Omental fat pad (tissue), 4 donors: ENCODE results near the gene DHRS7. TPM values are rescaled to one million over a fixed set of nuclear protein-coding genes. Genes with fewer than 3 reads are reported as not detected.

ENCODE experiments used
- ATAC-seq: fragments of 150-250 bp; one replicate; pipeline ENCODE4 v1.9.1; 2016; ENCODE audit warnings: mild to moderate bottlenecking, moderate library complexity; ENCODE audit not compliant: low FRiP score
- DNase-seq: peaks from one replicate; pipeline ENCODE4 v3.0.0-alpha.2; 2019; ENCODE audit warnings: low spot score
- total RNA-seq, 4 donors: library from RNA; depleted of rRNA; stranded (reverse); fragments of >200 nt; gene quantifications; one replicate each; pipeline ENCODE4 v1.1.0, GENCODE V29; 2016
- TF ChIP-seq, protein P1 (sequence below), 3 donors: fragments of 450-650 bp; IDR thresholded peaks; one replicate each; pipeline ENCODE4 v1.5.1; 2016 to 2017; ENCODE audit warnings: antibody characterized with exemption in 3 of 3, mild to moderate bottlenecking in 3 of 3, moderate library complexity in 2 of 3

DHRS7 gene
- total RNA-seq, 4 donors from 2014 or later: 56.0 to 82.9 (median 68.4) TPM

DNA sequence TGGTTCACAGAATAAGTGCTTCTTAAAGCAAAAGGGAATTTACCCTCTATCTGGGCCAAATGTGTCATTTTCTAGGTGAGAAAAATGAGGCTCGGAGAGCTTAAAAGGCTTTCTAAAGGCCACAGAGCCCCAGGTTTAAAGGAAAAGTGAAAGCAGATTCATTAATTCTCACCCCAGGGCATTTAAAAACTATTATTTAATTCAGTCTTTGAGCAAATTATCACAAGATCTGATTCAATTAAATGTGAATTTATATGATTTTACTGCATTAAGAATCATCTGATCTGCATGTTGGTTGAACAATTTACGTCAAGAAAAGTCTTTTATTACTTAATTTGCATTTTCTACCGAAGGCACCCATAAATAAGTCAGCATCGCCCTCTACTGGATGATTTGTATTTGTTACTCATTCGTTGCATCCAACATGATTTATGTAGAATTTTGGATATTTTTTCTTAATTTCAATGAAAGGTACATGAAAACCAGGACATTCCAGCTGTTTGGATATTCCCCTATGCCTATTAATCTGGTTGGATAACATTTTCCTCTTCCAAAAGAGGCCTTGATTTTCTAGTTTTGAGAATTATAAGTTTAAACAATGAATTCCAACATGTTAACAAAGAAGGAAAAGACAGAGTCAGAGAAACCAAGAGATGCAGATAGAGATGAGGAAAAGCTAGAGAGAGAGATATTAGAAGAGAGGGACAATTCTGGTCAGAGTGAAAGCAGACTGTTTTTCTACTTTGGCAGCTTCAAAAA, 19.1 kb upstream of the DHRS7 start:
- TF ChIP-seq, protein P1, sequence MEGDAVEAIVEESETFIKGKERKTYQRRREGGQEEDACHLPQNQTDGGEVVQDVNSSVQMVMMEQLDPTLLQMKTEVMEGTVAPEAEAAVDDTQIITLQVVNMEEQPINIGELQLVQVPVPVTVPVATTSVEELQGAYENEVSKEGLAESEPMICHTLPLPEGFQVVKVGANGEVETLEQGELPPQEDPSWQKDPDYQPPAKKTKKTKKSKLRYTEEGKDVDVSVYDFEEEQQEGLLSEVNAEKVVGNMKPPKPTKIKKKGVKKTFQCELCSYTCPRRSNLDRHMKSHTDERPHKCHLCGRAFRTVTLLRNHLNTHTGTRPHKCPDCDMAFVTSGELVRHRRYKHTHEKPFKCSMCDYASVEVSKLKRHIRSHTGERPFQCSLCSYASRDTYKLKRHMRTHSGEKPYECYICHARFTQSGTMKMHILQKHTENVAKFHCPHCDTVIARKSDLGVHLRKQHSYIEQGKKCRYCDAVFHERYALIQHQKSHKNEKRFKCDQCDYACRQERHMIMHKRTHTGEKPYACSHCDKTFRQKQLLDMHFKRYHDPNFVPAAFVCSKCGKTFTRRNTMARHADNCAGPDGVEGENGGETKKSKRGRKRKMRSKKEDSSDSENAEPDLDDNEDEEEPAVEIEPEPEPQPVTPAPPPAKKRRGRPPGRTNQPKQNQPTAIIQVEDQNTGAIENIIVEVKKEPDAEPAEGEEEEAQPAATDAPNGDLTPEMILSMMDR (IDR thresholded peaks at IDR 0.05): peak in 1 of 3 donors; percentile 16
- DNase-seq: no peak
- ATAC-seq: peak; percentile 38

DNA sequence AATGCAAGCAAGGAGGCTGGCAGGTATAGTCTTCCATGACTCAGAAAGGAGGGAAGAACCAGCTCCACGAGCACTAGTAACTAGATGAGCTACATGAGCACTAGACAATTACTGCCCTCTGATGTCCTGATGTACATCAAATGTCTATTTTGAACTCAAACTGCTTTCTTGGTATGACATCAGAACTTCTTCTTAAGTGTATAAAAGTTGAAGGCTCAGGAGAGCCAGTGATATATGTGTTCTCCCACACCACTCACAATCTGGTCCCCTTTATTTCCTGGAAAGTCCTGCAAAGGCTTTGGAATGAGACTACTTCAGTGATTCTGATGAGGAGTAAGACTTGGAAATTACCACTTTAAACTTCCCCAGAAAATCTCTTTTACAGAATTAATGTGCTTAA, 18.5 kb upstream of the DHRS7 start:
- TF ChIP-seq, protein P1 (IDR thresholded peaks at IDR 0.05): no peak
- no peak for ATAC-seq

DNA sequence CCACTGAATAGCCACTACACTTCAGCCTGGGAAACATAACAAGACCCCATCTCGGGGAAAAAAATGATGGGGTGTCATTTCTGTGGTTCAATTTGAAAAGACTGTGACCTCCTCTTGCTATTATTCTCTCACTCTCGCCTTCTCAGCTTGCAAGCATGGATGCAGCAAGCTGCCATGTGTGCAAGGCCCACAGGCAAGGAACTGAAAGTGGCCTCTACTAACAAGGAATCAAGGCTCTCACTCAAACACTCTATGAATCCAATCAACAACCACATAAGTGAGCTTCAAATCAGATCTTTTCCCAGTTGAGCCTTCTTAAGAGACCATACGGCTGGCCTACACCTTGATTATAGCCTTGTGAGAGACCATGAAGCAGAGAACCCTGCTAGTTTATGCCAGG, 17.9 kb upstream of the DHRS7 start:
- ATAC-seq (no peak), DNase-seq (no peak)
- TF ChIP-seq, protein P1 (IDR thresholded peaks at IDR 0.05): no peak

More for the DNA sequence above, 18.5 kb upstream of the DHRS7 start:
- no peak for DNase-seq

DNA sequence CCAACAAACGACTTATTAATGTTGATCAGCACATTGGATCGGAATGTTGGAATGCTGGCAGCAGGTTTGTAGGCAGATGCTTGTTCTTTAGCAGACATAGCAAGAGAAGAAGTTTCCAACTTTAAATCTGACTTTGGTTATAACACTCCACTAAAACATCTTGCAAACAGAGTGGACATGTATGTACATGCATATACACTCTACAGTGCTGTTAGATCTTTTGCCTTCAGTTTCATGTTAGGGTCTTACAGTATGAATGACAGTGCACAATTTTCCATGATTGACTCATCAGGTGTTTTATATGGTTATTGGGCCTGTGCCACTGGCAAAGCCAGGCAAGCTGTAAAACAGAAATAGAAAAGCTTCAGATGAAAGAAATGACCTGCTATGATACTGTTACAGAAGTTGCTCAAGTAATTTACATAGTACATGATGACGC, 14.3 kb upstream of the DHRS7 start:
- TF ChIP-seq, protein P1 (IDR thresholded peaks at IDR 0.05): no peak
- peak; percentile 67 for ATAC-seq
- DNase-seq: no peak

DNA sequence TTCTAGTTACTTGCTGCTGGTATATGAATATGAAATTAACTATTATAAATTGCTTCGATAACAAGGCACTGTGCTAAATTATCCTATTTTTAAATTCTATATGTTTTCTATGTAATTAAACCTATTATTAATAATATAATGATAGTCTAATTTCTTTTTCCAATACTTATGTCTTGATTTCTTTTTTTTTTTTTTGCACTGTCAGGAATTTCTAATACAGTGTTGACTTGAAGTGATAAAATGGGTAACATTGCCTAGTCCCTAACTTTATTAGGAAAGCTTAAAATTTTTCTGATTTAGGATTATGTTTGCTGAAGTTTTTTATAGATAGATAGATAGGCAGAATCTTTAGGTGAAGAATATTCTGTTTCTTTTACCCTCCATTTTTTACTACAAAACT, 13.6 kb upstream of the DHRS7 start:
- TF ChIP-seq, protein P1 (IDR thresholded peaks at IDR 0.05): no peak

DNA sequence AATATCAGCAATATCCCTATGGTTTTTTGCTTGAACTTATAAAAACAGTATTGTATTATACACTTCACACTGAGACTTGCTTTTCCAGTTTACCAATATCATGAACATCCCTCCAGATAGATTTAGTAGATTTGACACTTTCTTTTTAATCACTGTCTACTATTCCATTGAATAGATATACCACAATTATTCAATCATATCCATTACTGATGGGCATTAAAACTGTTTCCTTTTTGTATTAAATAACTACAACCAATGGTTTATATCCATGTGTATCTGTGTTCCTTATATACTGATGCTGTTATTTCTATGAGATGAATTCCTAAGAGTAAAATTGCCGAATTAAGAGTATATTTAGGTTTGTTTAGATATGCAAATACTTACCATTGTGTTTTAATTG, 13.0 kb upstream of the DHRS7 start:
- DNase-seq: no peak
- TF ChIP-seq, protein P1 (IDR thresholded peaks at IDR 0.05): no peak
- ATAC-seq: no peak

More for the DNA sequence above, 13.6 kb upstream of the DHRS7 start:
- no peak for ATAC-seq
- no peak for DNase-seq
